ENCODE measurements around the gene CEBPZOS. TPM values are rescaled to one million over a fixed set of nuclear protein-coding genes. Genes with fewer than 3 reads are reported as not detected.

The CEBPZOS gene
- 14.4 and 15.3 TPM in 2 replicates for total RNA-seq

DNA sequence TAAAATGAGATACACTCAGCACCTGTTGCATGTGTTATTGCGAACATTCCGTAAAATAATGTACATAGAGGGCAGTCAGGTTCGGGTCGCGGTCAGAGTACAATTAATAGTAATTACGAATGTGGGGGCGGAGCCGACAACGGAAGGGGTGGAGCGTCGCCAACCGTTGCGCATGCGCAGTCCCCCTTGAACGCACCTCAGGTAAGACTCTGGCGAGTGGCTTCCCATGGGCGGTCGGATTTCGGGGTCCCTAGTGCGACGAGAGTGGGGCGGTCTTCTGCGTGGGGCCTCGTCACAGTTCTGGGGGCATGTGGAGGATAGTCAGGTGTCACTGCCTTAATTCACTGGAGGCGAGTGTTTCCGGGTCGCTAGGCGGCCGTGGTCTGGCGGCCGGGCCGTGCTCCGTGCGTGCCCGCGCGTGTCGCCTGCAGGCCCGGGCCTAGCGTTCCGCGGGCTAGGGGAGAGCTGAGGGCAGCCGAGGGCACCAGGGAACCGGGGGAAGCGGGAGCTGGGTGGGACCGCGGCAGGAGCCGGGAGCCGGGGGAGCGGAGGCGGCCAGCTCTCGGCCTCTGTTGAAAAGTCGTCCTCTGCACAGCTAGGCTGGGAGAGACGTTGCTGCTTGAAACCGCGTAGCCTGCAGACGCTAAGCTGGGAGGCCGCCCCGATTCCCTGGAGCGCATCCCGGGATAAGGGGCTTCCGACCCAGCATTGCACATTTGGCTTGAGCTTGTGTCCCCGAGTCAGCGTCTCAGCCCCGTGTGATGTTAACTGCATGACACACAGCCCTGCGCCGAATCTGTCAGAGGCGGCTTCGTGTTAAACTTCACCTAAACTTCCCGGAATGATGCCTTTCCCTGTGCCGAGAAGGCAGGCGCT, at the start of gene CEBPZOS:
Gene CEBPZOS, plus strand, starts transcription at position 177 of the 876 bp plus-strand sequence. CDS start 3,209 bp downstream, outside the sequence.

DNA sequence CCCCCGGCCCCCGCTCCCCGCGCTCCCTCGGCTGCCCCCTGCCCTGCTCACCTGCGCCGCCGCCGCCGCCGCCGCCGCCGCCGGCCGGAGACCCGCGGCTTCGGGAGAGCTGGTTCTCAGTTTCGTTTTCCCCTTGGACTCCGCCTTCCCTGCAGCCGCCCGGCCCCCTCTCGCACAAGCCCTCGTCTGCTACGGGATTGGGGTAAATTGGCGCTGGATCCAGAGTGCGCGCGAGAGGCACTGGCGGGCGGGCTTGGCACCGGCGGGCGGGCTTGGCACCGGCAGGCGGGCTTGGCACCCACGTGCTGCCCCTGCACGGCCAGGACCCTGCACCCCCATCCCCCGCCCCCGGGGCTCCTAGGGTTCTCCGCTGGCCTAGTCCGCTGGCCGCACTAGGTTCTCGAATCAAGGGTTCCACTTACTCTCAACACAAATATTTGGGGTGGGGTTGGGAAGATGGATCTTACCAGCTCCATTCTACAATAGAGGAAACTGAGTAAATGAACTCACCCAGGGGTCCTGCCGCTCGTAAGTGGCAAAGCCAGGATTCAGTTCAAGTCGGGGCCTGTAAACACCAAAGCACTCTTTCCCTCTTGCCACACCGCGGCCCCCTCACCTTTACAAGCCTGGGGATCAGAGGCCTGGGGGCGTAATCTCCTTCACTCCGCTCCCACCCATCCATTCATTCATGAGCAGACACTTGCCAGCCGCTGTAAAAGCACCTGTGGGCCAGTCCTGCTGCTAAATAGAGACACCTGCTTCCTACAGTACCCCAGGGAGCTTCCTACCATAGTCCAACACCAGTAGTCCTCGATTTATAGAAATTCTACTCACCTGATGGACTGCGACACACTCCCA, 39.2 kb upstream of the CEBPZOS start, which contains the start of gene EIF2AK2:
Gene EIF2AK2, minus strand, starts transcription at position 124 of the 858 bp plus-strand sequence. CDS start 9,174 bp downstream, outside the sequence.

DNA sequence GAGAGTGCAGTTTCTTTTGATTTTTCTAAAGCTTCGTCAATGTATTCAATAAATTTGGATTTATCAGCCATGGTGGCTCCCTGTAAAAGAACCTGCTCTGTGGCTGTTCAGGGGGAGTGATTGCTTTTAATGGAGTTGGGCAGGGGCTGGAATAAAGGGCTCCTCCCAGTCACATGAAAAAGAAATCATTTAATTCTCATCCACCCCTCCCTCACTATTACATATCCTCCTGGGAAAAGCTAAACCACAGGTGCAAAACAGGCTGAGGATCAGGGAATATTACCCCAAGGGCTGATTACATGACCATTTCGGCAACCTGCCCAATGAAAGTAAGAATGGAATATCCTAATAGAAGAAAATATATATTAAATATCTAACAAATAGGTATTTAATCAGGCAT, 7.7 kb upstream of the CEBPZOS start, which contains the start of gene SULT6B1:
Gene SULT6B1, minus strand, starts transcription at position 101 of the 400 bp plus-strand sequence. Its CDS starts 30 bp downstream, at position 71.

GRCh38 chr2:37231241-37232130, 35.2 kb downstream of the CEBPZOS start, which contains the start of the genes CEBPZ and NDUFAF7:
CEBPZ (minus strand) TSS chr2:37231596; CDS start chr2:37231567, 29 bp downstream.
NDUFAF7 (plus strand) TSS chr2:37231658; CDS start chr2:37231706, 48 bp downstream.

Other genes with a start within 250 kb of the CEBPZOS start
- 14.9 and 18.1 TPM in 2 replicates for gene STRN, start 230.0 kb upstream of the CEBPZOS start, total RNA-seq
- 20.8 and 35.5 TPM in 2 replicates for gene HEATR5B, start 112.1 kb upstream of the CEBPZOS start, total RNA-seq
- gene GPATCH11, start 112.0 kb upstream of the CEBPZOS start, total RNA-seq, result 2.7 and 4.3 TPM in 2 replicates
- gene EIF2AK2, start 39.5 kb upstream of the CEBPZOS start, total RNA-seq, result 16.1 and 17.5 TPM in 2 replicates
- not detected in 2 replicates for gene SULT6B1, start 7.8 kb upstream of the CEBPZOS start, total RNA-seq
- gene CEBPZ, start 35.1 kb downstream of the CEBPZOS start, total RNA-seq, result 28.3 and 28.4 TPM in 2 replicates
- gene NDUFAF7, start 35.2 kb downstream of the CEBPZOS start, total RNA-seq, result 7.6 and 9.8 TPM in 2 replicates
- 66.4 and 69.9 TPM in 2 replicates for gene PRKD3, start 128.3 kb downstream of the CEBPZOS start, total RNA-seq
- gene QPCT, start 148.1 kb downstream of the CEBPZOS start, total RNA-seq, result 47.6 and 60.9 TPM in 2 replicates